Measurements from ENCODE around the gene UBE2E1. TPM values are rescaled to one million over a fixed set of nuclear protein-coding genes. Genes with fewer than 3 reads are reported as not detected.

UBE2E1 gene
- total and polyA plus RNA-seq, 4 donors = 6.6 to 31.8 (median 25.4) TPM

DNA sequence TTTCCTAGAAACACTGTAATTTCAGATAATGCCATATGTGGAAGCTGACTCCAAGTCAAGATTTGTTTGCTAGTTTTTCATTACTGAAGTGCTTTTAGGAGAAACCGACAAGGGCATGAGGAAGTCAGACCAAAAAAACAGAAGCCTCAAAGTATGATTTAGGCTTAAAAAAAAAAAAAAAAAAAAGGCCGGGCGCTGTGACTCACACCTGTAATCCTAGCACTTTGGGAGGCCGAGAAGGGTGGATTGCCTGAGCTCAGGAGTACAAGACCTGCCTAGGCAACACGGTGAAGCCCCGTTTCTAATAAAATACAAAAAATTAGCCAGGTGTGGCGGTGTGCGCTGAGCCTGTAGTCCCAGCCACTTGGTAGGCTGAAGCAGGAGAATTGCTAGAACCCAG is 122.8 kb downstream of the UBE2E1 start (continued):
- TF ChIP-seq, protein P1, sequence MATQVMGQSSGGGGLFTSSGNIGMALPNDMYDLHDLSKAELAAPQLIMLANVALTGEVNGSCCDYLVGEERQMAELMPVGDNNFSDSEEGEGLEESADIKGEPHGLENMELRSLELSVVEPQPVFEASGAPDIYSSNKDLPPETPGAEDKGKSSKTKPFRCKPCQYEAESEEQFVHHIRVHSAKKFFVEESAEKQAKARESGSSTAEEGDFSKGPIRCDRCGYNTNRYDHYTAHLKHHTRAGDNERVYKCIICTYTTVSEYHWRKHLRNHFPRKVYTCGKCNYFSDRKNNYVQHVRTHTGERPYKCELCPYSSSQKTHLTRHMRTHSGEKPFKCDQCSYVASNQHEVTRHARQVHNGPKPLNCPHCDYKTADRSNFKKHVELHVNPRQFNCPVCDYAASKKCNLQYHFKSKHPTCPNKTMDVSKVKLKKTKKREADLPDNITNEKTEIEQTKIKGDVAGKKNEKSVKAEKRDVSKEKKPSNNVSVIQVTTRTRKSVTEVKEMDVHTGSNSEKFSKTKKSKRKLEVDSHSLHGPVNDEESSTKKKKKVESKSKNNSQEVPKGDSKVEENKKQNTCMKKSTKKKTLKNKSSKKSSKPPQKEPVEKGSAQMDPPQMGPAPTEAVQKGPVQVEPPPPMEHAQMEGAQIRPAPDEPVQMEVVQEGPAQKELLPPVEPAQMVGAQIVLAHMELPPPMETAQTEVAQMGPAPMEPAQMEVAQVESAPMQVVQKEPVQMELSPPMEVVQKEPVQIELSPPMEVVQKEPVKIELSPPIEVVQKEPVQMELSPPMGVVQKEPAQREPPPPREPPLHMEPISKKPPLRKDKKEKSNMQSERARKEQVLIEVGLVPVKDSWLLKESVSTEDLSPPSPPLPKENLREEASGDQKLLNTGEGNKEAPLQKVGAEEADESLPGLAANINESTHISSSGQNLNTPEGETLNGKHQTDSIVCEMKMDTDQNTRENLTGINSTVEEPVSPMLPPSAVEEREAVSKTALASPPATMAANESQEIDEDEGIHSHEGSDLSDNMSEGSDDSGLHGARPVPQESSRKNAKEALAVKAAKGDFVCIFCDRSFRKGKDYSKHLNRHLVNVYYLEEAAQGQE (IDR thresholded peaks at IDR 0.05) = no peak

DNA sequence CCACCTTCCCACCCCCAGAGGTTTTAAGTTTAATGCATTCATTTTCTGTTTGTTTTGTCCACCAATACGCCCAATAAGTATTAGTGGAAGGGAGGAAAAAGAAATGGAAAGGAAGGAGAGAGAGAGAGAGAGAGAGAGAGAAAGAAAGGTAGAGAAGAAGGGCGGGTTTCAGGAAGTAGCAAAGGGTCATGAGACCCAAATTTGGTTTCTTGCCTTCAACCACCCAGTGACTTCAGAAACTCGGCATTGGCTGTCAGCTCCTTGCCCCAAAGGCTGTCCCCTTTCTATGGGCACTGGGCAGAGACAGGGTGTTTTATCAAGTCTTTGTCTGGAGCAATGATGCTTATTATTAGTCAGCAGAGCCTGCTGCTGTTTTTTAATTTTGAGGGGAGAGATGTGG is 125.8 kb downstream of the UBE2E1 start:
- Histone ChIP-seq H3K4me1 (ENCODE audit: control insufficient read depth in 4 of 4, insufficient read depth in 4 of 4, low read length in 3 of 4) (peaks cover 4 to 7% (median 5%) of the 10 kb centered on the region in 4 donors), H3K27me3 (ENCODE audit: control insufficient read depth in 4 of 4, insufficient read depth in 4 of 4, low read length in 3 of 4) (no peaks in the 10 kb centered on the region), H3K9ac (ENCODE audit: low read depth in 1 of 2, low read length in 2 of 2) (no peak overlapping the region), H3K9me3 (ENCODE audit: control insufficient read depth in 4 of 4, low read length in 3 of 4) (no peaks in the 10 kb centered on the region), H3K4me3 (ENCODE audit: low read depth in 1 of 3, low read length in 3 of 3) (no peak overlapping the region), H3K36me3 (ENCODE audit: control insufficient read depth in 4 of 4, insufficient read depth in 3 of 4, low read depth in 1 of 4, low read length in 3 of 4) (no peaks in the 10 kb centered on the region), H3K27ac (ENCODE audit: low read depth in 1 of 2, low read length in 2 of 2) (no peak overlapping the region)
- no peak for TF ChIP-seq FOXA1 (IDR thresholded peaks at IDR 0.05)
- TF ChIP-seq, protein P2, sequence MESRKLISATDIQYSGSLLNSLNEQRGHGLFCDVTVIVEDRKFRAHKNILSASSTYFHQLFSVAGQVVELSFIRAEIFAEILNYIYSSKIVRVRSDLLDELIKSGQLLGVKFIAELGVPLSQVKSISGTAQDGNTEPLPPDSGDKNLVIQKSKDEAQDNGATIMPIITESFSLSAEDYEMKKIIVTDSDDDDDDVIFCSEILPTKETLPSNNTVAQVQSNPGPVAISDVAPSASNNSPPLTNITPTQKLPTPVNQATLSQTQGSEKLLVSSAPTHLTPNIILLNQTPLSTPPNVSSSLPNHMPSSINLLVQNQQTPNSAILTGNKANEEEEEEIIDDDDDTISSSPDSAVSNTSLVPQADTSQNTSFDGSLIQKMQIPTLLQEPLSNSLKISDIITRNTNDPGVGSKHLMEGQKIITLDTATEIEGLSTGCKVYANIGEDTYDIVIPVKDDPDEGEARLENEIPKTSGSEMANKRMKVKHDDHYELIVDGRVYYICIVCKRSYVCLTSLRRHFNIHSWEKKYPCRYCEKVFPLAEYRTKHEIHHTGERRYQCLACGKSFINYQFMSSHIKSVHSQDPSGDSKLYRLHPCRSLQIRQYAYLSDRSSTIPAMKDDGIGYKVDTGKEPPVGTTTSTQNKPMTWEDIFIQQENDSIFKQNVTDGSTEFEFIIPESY (IDR thresholded peaks at IDR 0.05) = no peak
- TF ChIP-seq YY1 (IDR thresholded peaks at IDR 0.05) = no peak
- TF ChIP-seq, protein P1 (IDR thresholded peaks at IDR 0.05) = no peak
- TF ChIP-seq, protein P3, sequence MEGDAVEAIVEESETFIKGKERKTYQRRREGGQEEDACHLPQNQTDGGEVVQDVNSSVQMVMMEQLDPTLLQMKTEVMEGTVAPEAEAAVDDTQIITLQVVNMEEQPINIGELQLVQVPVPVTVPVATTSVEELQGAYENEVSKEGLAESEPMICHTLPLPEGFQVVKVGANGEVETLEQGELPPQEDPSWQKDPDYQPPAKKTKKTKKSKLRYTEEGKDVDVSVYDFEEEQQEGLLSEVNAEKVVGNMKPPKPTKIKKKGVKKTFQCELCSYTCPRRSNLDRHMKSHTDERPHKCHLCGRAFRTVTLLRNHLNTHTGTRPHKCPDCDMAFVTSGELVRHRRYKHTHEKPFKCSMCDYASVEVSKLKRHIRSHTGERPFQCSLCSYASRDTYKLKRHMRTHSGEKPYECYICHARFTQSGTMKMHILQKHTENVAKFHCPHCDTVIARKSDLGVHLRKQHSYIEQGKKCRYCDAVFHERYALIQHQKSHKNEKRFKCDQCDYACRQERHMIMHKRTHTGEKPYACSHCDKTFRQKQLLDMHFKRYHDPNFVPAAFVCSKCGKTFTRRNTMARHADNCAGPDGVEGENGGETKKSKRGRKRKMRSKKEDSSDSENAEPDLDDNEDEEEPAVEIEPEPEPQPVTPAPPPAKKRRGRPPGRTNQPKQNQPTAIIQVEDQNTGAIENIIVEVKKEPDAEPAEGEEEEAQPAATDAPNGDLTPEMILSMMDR (IDR thresholded peaks at IDR 0.05; ENCODE audit: low read depth, low read length, missing input control) = no peak
- TF ChIP-seq EGR1 (IDR thresholded peaks at IDR 0.05; ENCODE audit: low read depth in 2 of 2) = no peak
- TF ChIP-seq HNF4G (IDR thresholded peaks at IDR 0.05) = no peak
- no peak for TF ChIP-seq RXRA (IDR thresholded peaks at IDR 0.05)
- no peak for TF ChIP-seq FOXA2 (IDR thresholded peaks at IDR 0.05)
- no peak for TF ChIP-seq GABPA (IDR thresholded peaks at IDR 0.05 in 1 of 2, conservative IDR thresholded peaks at IDR 0.05 in 1 of 2)
- DNase-seq (ENCODE audit: low spot score) = no peak
- 83% methylated on average over 3 of the region's 3 CpGs for WGBS

Data from liver (tissue), 9 donors.